HepG2 (cell line): ENCODE measurements around the gene CFAP119. TPM values are rescaled to one million over a fixed set of nuclear protein-coding genes. Genes with fewer than 3 reads are reported as not detected.
A peak's percentile ranks its signal among the peaks of the same experiment; 100 is the strongest.

Experiments
- BRCA1 ChIP-seq: sonication (generic); formaldehyde crosslinking; IDR thresholded peaks from 2 replicates; pipeline ENCODE4 v1.4.0; 2020; ENCODE audit warnings: missing genetic modification reagents
- CBX1 ChIP-seq: IDR thresholded peaks from one replicate; pipeline ENCODE4 v1.6.1; 2016; ENCODE audit warnings: antibody characterized with exemption, low read depth
- FOXJ3 ChIP-seq: sonication (generic); formaldehyde crosslinking; IDR thresholded peaks from 2 replicates; pipeline ENCODE4 v1.4.0; 2020; ENCODE audit warnings: missing genetic modification reagents, mild to moderate bottlenecking, borderline replicate concordance
- FOXK1 ChIP-seq: sonication (generic); formaldehyde crosslinking; IDR thresholded peaks from 2 replicates; pipeline ENCODE4 v1.4.0; 2020; ENCODE audit warnings: low read depth, missing genetic modification reagents, borderline replicate concordance
- FOXK2 ChIP-seq: fragments of 450-650 bp; IDR thresholded peaks from 2 replicates; pipeline ENCODE4 v1.6.1; 2016
- GMEB1 ChIP-seq: sonication (generic); formaldehyde crosslinking; IDR thresholded peaks from 2 replicates; pipeline ENCODE4 v1.5.1; 2020; ENCODE audit warnings: missing genetic modification reagents, mild to moderate bottlenecking, borderline replicate concordance
- HDAC1 ChIP-seq: sonication (generic); formaldehyde crosslinking; IDR thresholded peaks from 2 replicates; pipeline ENCODE4 v1.5.1; 2020; ENCODE audit warnings: mild to moderate bottlenecking, missing genetic modification reagents
- HNRNPK ChIP-seq: fragments of 200-400 bp; formaldehyde crosslinking; IDR thresholded peaks from 2 replicates; pipeline ENCODE4 v1.6.1; 2018; ENCODE audit warnings: low read length, low read depth, moderate library complexity, mild to moderate bottlenecking; ENCODE audit not compliant: poor library complexity, severe bottlenecking
- NR2F2 ChIP-seq: IDR thresholded peaks from 2 replicates; pipeline ENCODE4 v1.6.1; 2012; ENCODE audit warnings: low read depth, inconsistent platforms, borderline replicate concordance
- RBAK ChIP-seq: sonication (generic); formaldehyde crosslinking; IDR thresholded peaks from 2 replicates; pipeline ENCODE4 v1.5.1; 2020; ENCODE audit warnings: mild to moderate bottlenecking, missing genetic modification reagents
- RFXANK ChIP-seq: IDR thresholded peaks from 2 replicates; pipeline ENCODE4 v1.6.1; 2016
- RNF2 ChIP-seq: fragments of 450-650 bp; conservative IDR thresholded peaks from 2 replicates; pipeline ENCODE4 v1.6.1; 2016; ENCODE audit warnings: low read depth
- RXRB ChIP-seq: IDR thresholded peaks from 2 replicates; pipeline ENCODE4 v1.6.1; 2016; ENCODE audit warnings: borderline replicate concordance, missing genetic modification reagents, missing compliant biosample characterization
- TBX2 ChIP-seq: sonication (generic); formaldehyde crosslinking; IDR thresholded peaks from 2 replicates; pipeline ENCODE4 v1.5.0; 2020; ENCODE audit warnings: missing genetic modification reagents, mild to moderate bottlenecking, borderline replicate concordance
- TBX3 ChIP-seq: fragments of 450-650 bp; IDR thresholded peaks from 2 replicates; pipeline ENCODE4 v1.6.1; 2017; ENCODE audit warnings: antibody characterized with exemption, mild to moderate bottlenecking, inconsistent platforms, borderline replicate concordance
- TMF1 ChIP-seq: sonication (generic); formaldehyde crosslinking; IDR thresholded peaks from 2 replicates; pipeline ENCODE4 v1.8.1; 2022; ENCODE audit warnings: low read depth, missing genetic modification reagents
- TSC22D2 ChIP-seq: sonication (generic); formaldehyde crosslinking; IDR thresholded peaks from 2 replicates; pipeline ENCODE4 v1.5.1; 2020; ENCODE audit warnings: missing genetic modification reagents, mild to moderate bottlenecking, borderline replicate concordance
- ZFP62 ChIP-seq: sonication (generic); formaldehyde crosslinking; IDR thresholded peaks from 2 replicates; pipeline ENCODE4 v1.4.0; 2020; ENCODE audit warnings: missing genetic modification reagents
- ZFX ChIP-seq: sonication (generic); formaldehyde crosslinking; IDR thresholded peaks from 2 replicates; pipeline ENCODE4 v1.4.0; 2020; ENCODE audit warnings: mild to moderate bottlenecking, low read depth, missing genetic modification reagents, moderate library complexity
- ZIK1 ChIP-seq: sonication (generic); formaldehyde crosslinking; IDR thresholded peaks from 2 replicates; pipeline ENCODE4 v1.5.0; 2020; ENCODE audit warnings: mild to moderate bottlenecking, low read depth, missing genetic modification reagents, borderline replicate concordance
- ZKSCAN1 ChIP-seq: fragments of 150-350 bp; IDR thresholded peaks from 2 replicates; pipeline ENCODE4 v1.6.1; 2014; ENCODE audit warnings: low read length
- ZMYM4 ChIP-seq: sonication (generic); formaldehyde crosslinking; IDR thresholded peaks from 2 replicates; pipeline ENCODE4 v1.8.1; 2023; ENCODE audit warnings: mild to moderate bottlenecking, missing genetic modification reagents
- ZNF230 ChIP-seq: sonication (generic); formaldehyde crosslinking; IDR thresholded peaks from 2 replicates; pipeline ENCODE4 v1.4.0; 2020; ENCODE audit warnings: mild to moderate bottlenecking, missing genetic modification reagents
- ZNF260 ChIP-seq: sonication (generic); formaldehyde crosslinking; IDR thresholded peaks from 2 replicates; pipeline ENCODE4 v1.4.0; 2020; ENCODE audit warnings: missing genetic modification reagents, low read depth, mild to moderate bottlenecking, borderline replicate concordance
- ZNF614 ChIP-seq: IDR thresholded peaks from 2 replicates; pipeline ENCODE4 v1.6.1; 2018; ENCODE audit warnings: missing biosample characterization, missing genetic modification reagents, inconsistent platforms, borderline replicate concordance
- ZSCAN31 ChIP-seq: sonication (generic); formaldehyde crosslinking; IDR thresholded peaks from 2 replicates; pipeline ENCODE4 v1.5.0; 2020; ENCODE audit warnings: low read depth, mild to moderate bottlenecking, missing genetic modification reagents
- polyA plus RNA-seq, 8 experiments: library from polyadenylated mRNA; depleted of rRNA in 3 of 8; stranded (reverse) in 7 of 8; unstranded in 1 of 8; fragments of >200 nt; fragmentation: Illumina TruSeq in 4 of 8; extraction: Trizol in 4 of 8; gene quantifications; 2 replicates each; pipeline versions ENCODE4 v1.2.1 to v1.2.3, GENCODE V29; 2011 to 2016; ENCODE audit warnings: low read depth in 4 of 8, missing spikeins in 1 of 8, mixed read lengths in 1 of 8; ENCODE audit not compliant: insufficient read depth in 1 of 8
- total RNA-seq, 5 experiments: library from RNA; depleted of rRNA; stranded (reverse); fragments of >200 nt; fragmentation: Illumina TruSeq; extraction: Trizol; gene quantifications; 2 replicates each; pipeline ENCODE4 v1.2.3, GENCODE V29; 2016; ENCODE audit warnings: low read depth in 1 of 5
- TF ChIP-seq, protein P1 (sequence below): sonication (generic); formaldehyde crosslinking; IDR thresholded peaks from 2 replicates; pipeline ENCODE4 v1.4.0; 2020; ENCODE audit warnings: mild to moderate bottlenecking, missing genetic modification reagents

The CFAP119 gene
- total and polyA plus RNA-seq, 2 of the 13 experiments (the other 11 are each of a cell fraction or from before 2014, with no cell fraction given) = 6.4 TPM

GRCh38 chr16:30747799-30748633, 13.8 kb downstream of the CFAP119 start, which contains the start of gene PHKG2 (continued):
- TF ChIP-seq ZMYM4 (CRISPR knock-in tag) = peak; percentile 95
- peak; percentile 41; the same call in 1 of the 2 replicates for TF ChIP-seq FOXK2
- TF ChIP-seq NR2F2 = peak; percentile 14; the same call in 1 of the 2 replicates
- peak; percentile 89 for TF ChIP-seq ZSCAN31
- TF ChIP-seq, protein P1, sequence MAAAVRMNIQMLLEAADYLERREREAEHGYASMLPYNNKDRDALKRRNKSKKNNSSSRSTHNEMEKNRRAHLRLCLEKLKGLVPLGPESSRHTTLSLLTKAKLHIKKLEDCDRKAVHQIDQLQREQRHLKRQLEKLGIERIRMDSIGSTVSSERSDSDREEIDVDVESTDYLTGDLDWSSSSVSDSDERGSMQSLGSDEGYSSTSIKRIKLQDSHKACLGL (CRISPR knock-in tag) = peak; percentile 35; the same call in 1 of the 2 replicates
- peak; percentile 51 for TF ChIP-seq ZFX (CRISPR knock-in tag)
- peak; percentile 92 for TF ChIP-seq GMEB1 (CRISPR knock-in tag)
- peak; percentile 29; the same call in 1 of the 2 replicates for TF ChIP-seq RXRB
- peak; percentile 64; the same call in 1 of the 2 replicates for TF ChIP-seq ZIK1 (CRISPR knock-in tag)
- peak; percentile 97 for TF ChIP-seq HNRNPK
- TF ChIP-seq ZKSCAN1 = no peak
- TF ChIP-seq TMF1 = peak; percentile 12; the same call in 1 of the 2 replicates
- peak; percentile 83 for TF ChIP-seq CBX1
- no peak for TF ChIP-seq ZNF230 (CRISPR knock-in tag)
- 0 out of 2 replicates have a peak, but pooled peaks have one; percentile 11 for TF ChIP-seq ZFP62 (CRISPR knock-in tag)
- TF ChIP-seq ZNF614 = peak; percentile 52; the same call in 1 of the 2 replicates
- no peak for TF ChIP-seq ZNF260 (CRISPR knock-in tag)
- TF ChIP-seq FOXJ3 (CRISPR knock-in tag) = peak; percentile 57; the same call in 1 of the 2 replicates
- peak; percentile 84; the same call in 1 of the 2 replicates for TF ChIP-seq BRCA1 (CRISPR knock-in tag)
- peak; percentile 80 for TF ChIP-seq HDAC1
- TF ChIP-seq TSC22D2 (CRISPR knock-in tag) = no peak
- TF ChIP-seq RFXANK (CRISPR knock-in tag) = peak; percentile 91; the same call in 1 of the 2 replicates
- no peak for TF ChIP-seq RBAK (CRISPR knock-in tag)
- TF ChIP-seq FOXK1 (CRISPR knock-in tag) = peak; percentile 85; the same call in 1 of the 2 replicates
- TF ChIP-seq TBX3 = 0 out of 2 replicates have a peak, but pooled peaks have one; percentile 6
- TF ChIP-seq TBX2 (CRISPR knock-in tag) = peak; percentile 82
- no peak for TF ChIP-seq RNF2
